GM12878 (cell line): ENCODE data around the gene DLX3. TPM values are rescaled to one million over a fixed set of nuclear protein-coding genes. Genes with fewer than 3 reads are reported as not detected.

Source experiments
- CHD2 ChIP-seq: IDR thresholded peaks from 2 replicates; pipeline ENCODE4 v1.6.1; 2011; ENCODE audit warnings: low read depth, low read length, improper control_type of control experiment, borderline replicate concordance
- FOXM1 ChIP-seq: IDR thresholded peaks from 2 replicates; pipeline ENCODE4 v1.6.1; 2012; ENCODE audit warnings: low read depth, mild to moderate bottlenecking, inconsistent platforms, low read length, moderate library complexity
- HDAC6 ChIP-seq: fragments of 200-600 bp; sonication (generic); IDR thresholded peaks from one replicate; pipeline ENCODE4 v1.8.0; 2017; ENCODE audit warnings: antibody characterized with exemption; ENCODE audit not compliant: unreplicated experiment
- NFYB ChIP-seq: IDR thresholded peaks from 2 replicates; pipeline ENCODE4 v1.6.1; 2011; ENCODE audit warnings: low read depth, mild to moderate bottlenecking, low read length, improper control_type of control experiment, moderate library complexity; ENCODE audit not compliant: insufficient read depth
- POLR2A ChIP-seq: IDR thresholded peaks from 2 replicates; pipeline ENCODE4 v1.6.1; 2011; ENCODE audit warnings: low read depth, mild to moderate bottlenecking, low read length
- PRDM15 ChIP-seq: fragments of 450-650 bp; formaldehyde crosslinking; IDR thresholded peaks from 2 replicates; pipeline ENCODE4 v1.4.0; 2020; ENCODE audit warnings: mild to moderate bottlenecking, moderate library complexity
- ZNF687 ChIP-seq: fragments of 450-650 bp; IDR thresholded peaks from 2 replicates; pipeline ENCODE4 v1.6.1; 2017; ENCODE audit warnings: mild to moderate bottlenecking, moderate library complexity
- polyA plus RNA-seq, 11 experiments: library from polyadenylated mRNA; depleted of rRNA in 4 of 11; unstranded in 6 of 11; stranded (reverse) in 5 of 11; fragments of >200 nt; fragmentation: Nextera tagmentation in 4 of 11; fragmentation: Illumina TruSeq in 1 of 11; extraction: Ambion mirVana in 4 of 11; extraction: Trizol in 1 of 11; gene quantifications; 1 replicate in 1 of 11; 2 replicates in 10 of 11; pipeline versions ENCODE4 v1.2.1 to v1.2.3, GENCODE V29; 2011 to 2016; ENCODE audit warnings: inconsistent platforms in 2 of 11, missing spikeins in 2 of 11, low read depth in 1 of 11
- small RNA-seq: library from RNA; depleted of rRNA; stranded (forward); fragments of <200 nt; gene quantifications from one replicate; pipeline ENCODE3, GENCODE V24; 2014
- total RNA-seq, 4 experiments: library from RNA; depleted of rRNA in 3 of 4; stranded (reverse); fragments of >200 nt in 3 of 4; fragmentation: Illumina TruSeq in 1 of 4; extraction: Trizol in 1 of 4; gene quantifications; 2 replicates each; pipeline versions ENCODE4 v1.2.1 to v1.2.3, GENCODE V29; 2013 to 2021
- TF ChIP-seq, protein P1 (sequence below): IDR thresholded peaks from 2 replicates; pipeline ENCODE4 v1.6.1; 2011; ENCODE audit warnings: mild to moderate bottlenecking, low read depth, low read length, moderate library complexity; ENCODE audit not compliant: insufficient replicate concordance

Gene DLX3
- total and polyA plus RNA-seq, 10 of the 15 experiments (the other 5 are each of a cell fraction or from before 2014, with no cell fraction given): not detected

- TF ChIP-seq, protein P1, sequence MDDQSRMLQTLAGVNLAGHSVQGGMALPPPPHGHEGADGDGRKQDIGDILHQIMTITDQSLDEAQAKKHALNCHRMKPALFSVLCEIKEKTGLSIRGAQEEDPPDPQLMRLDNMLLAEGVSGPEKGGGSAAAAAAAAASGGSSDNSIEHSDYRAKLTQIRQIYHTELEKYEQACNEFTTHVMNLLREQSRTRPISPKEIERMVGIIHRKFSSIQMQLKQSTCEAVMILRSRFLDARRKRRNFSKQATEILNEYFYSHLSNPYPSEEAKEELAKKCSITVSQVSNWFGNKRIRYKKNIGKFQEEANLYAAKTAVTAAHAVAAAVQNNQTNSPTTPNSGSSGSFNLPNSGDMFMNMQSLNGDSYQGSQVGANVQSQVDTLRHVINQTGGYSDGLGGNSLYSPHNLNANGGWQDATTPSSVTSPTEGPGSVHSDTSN: no peak
- no peak for TF ChIP-seq POLR2A
- no peak for TF ChIP-seq PRDM15 (CRISPR knock-in tag)
- TF ChIP-seq ZNF687: no peak
- no peak for TF ChIP-seq NFYB
- TF ChIP-seq HDAC6: no peak
- TF ChIP-seq FOXM1: no peak
- TF ChIP-seq CHD2: no peak
Measured at GRCh38 chr17:49941427-49941826, 53.6 kb downstream of the DLX3 start (continued).

Small RNAs within 50 kb of the gene (small RNA-seq; reads per million reads assigned to genes)
- not detected for gene RNU6-1313P

Other genes with a start within 250 kb of the DLX3 start
Only the 7 nearest of the 10 such genes appear.
- gene TAC4, start 147.2 kb downstream of the DLX3 start, total RNA-seq (2014; rRNA removed): not detected in 2 replicates
- not detected in 2 replicates for gene TAC4, start 147.2 kb downstream of the DLX3 start, total RNA-seq (2014; rRNA removed; fragmentation: Illumina TruSeq; extraction: Trizol)
- not detected in 2 replicates for gene TAC4, start 147.2 kb downstream of the DLX3 start, total RNA-seq (2021)
- not detected in 2 replicates for gene TAC4, start 147.2 kb downstream of the DLX3 start, polyA plus RNA-seq (2011; rRNA removed)
- gene TAC4, start 147.2 kb downstream of the DLX3 start, polyA plus RNA-seq (2014; fragmentation: Illumina TruSeq; extraction: Trizol): not detected in 2 replicates
- not detected for gene TAC4, start 147.2 kb downstream of the DLX3 start, polyA plus RNA-seq (2014; fragmentation: Nextera tagmentation; extraction: Ambion mirVana)
- gene TAC4, start 147.2 kb downstream of the DLX3 start, polyA plus RNA-seq (2014; rRNA removed): not detected in 2 replicates
- not detected for gene TAC4, start 147.2 kb downstream of the DLX3 start, polyA plus RNA-seq (2016; fragmentation: Nextera tagmentation; extraction: Ambion mirVana)
- gene DLX4, start 26.0 kb downstream of the DLX3 start, total RNA-seq (2014; rRNA removed): 0.17 TPM in 1 of 2 replicates, not detected in the other
- gene DLX4, start 26.0 kb downstream of the DLX3 start, total RNA-seq (2014; rRNA removed; fragmentation: Illumina TruSeq; extraction: Trizol): 0.09 TPM in 1 of 2 replicates, not detected in the other
- gene DLX4, start 26.0 kb downstream of the DLX3 start, total RNA-seq (2021): 0.23 and 0.43 TPM in 2 replicates
- gene DLX4, start 26.0 kb downstream of the DLX3 start, polyA plus RNA-seq (2011; rRNA removed): 0.15 and 0.26 TPM in 2 replicates
- gene DLX4, start 26.0 kb downstream of the DLX3 start, polyA plus RNA-seq (2014; fragmentation: Illumina TruSeq; extraction: Trizol): 0.13 and 0.24 TPM in 2 replicates
- gene DLX4, start 26.0 kb downstream of the DLX3 start, polyA plus RNA-seq (2014; fragmentation: Nextera tagmentation; extraction: Ambion mirVana): under 1 TPM; 0.05 to 0.09 TPM
- gene DLX4, start 26.0 kb downstream of the DLX3 start, polyA plus RNA-seq (2014; rRNA removed): 0.29 and 0.43 TPM in 2 replicates
- gene DLX4, start 26.0 kb downstream of the DLX3 start, polyA plus RNA-seq (2016; fragmentation: Nextera tagmentation; extraction: Ambion mirVana): under 1 TPM; 0.13 to 0.16 TPM
- gene ITGA3, start 60.9 kb upstream of the DLX3 start, total RNA-seq (2014; rRNA removed): 10.3 and 13.4 TPM in 2 replicates
- 6.6 and 6.9 TPM in 2 replicates for gene ITGA3, start 60.9 kb upstream of the DLX3 start, total RNA-seq (2014; rRNA removed; fragmentation: Illumina TruSeq; extraction: Trizol)
- gene ITGA3, start 60.9 kb upstream of the DLX3 start, total RNA-seq (2021): 12.5 and 14.3 TPM in 2 replicates
- gene ITGA3, start 60.9 kb upstream of the DLX3 start, polyA plus RNA-seq (2011; rRNA removed): 4.3 and 6.9 TPM in 2 replicates
- 3.8 and 6.6 TPM in 2 replicates for gene ITGA3, start 60.9 kb upstream of the DLX3 start, polyA plus RNA-seq (2014; fragmentation: Illumina TruSeq; extraction: Trizol)
- under 1 TPM; 0.29 to 0.86 TPM for gene ITGA3, start 60.9 kb upstream of the DLX3 start, polyA plus RNA-seq (2014; fragmentation: Nextera tagmentation; extraction: Ambion mirVana)
- 7.1 and 10.5 TPM in 2 replicates for gene ITGA3, start 60.9 kb upstream of the DLX3 start, polyA plus RNA-seq (2014; rRNA removed)
- 1 to 10 TPM; 4.0 to 4.6 TPM for gene ITGA3, start 60.9 kb upstream of the DLX3 start, polyA plus RNA-seq (2016; fragmentation: Nextera tagmentation; extraction: Ambion mirVana)
- gene PDK2, start 100.1 kb upstream of the DLX3 start, total RNA-seq (2014; rRNA removed): 9.7 and 12.3 TPM in 2 replicates
- gene PDK2, start 100.1 kb upstream of the DLX3 start, total RNA-seq (2014; rRNA removed; fragmentation: Illumina TruSeq; extraction: Trizol): 6.5 and 8.6 TPM in 2 replicates
- 14.2 and 16.1 TPM in 2 replicates for gene PDK2, start 100.1 kb upstream of the DLX3 start, total RNA-seq (2021)
- 8.8 and 22.6 TPM in 2 replicates for gene PDK2, start 100.1 kb upstream of the DLX3 start, polyA plus RNA-seq (2011; rRNA removed)
- gene PDK2, start 100.1 kb upstream of the DLX3 start, polyA plus RNA-seq (2014; fragmentation: Illumina TruSeq; extraction: Trizol): 9.8 and 12.3 TPM in 2 replicates
- gene PDK2, start 100.1 kb upstream of the DLX3 start, polyA plus RNA-seq (2014; fragmentation: Nextera tagmentation; extraction: Ambion mirVana): 1 to 10 TPM in 1 of 2 experiments, under 1 TPM in 1; 0.98 to 1.2 TPM
- 9.6 and 16.0 TPM in 2 replicates for gene PDK2, start 100.1 kb upstream of the DLX3 start, polyA plus RNA-seq (2014; rRNA removed)
- gene PDK2, start 100.1 kb upstream of the DLX3 start, polyA plus RNA-seq (2016; fragmentation: Nextera tagmentation; extraction: Ambion mirVana): 10 to 100 TPM; 17.5 to 20.2 TPM
- 0.17 and 0.22 TPM in 2 replicates for gene SAMD14, start 134.9 kb upstream of the DLX3 start, total RNA-seq (2014; rRNA removed)
- 0.22 and 0.74 TPM in 2 replicates for gene SAMD14, start 134.9 kb upstream of the DLX3 start, total RNA-seq (2014; rRNA removed; fragmentation: Illumina TruSeq; extraction: Trizol)
- gene SAMD14, start 134.9 kb upstream of the DLX3 start, total RNA-seq (2021): 1.3 and 1.7 TPM in 2 replicates
- 0.32 and 1.3 TPM in 2 replicates for gene SAMD14, start 134.9 kb upstream of the DLX3 start, polyA plus RNA-seq (2011; rRNA removed)
- 0.19 and 0.25 TPM in 2 replicates for gene SAMD14, start 134.9 kb upstream of the DLX3 start, polyA plus RNA-seq (2014; fragmentation: Illumina TruSeq; extraction: Trizol)
- not detected for gene SAMD14, start 134.9 kb upstream of the DLX3 start, polyA plus RNA-seq (2014; fragmentation: Nextera tagmentation; extraction: Ambion mirVana)
- 0.51 and 1.4 TPM in 2 replicates for gene SAMD14, start 134.9 kb upstream of the DLX3 start, polyA plus RNA-seq (2014; rRNA removed)
- under 1 TPM in 1 of 2 experiments, not detected in 1; 0.06 TPM for gene SAMD14, start 134.9 kb upstream of the DLX3 start, polyA plus RNA-seq (2016; fragmentation: Nextera tagmentation; extraction: Ambion mirVana)
- gene PPP1R9B, start 155.5 kb upstream of the DLX3 start, total RNA-seq (2014; rRNA removed): 59.9 and 62.9 TPM in 2 replicates
- 35.9 and 39.6 TPM in 2 replicates for gene PPP1R9B, start 155.5 kb upstream of the DLX3 start, total RNA-seq (2014; rRNA removed; fragmentation: Illumina TruSeq; extraction: Trizol)
- gene PPP1R9B, start 155.5 kb upstream of the DLX3 start, total RNA-seq (2021): 103 and 107 TPM in 2 replicates
- 30.2 and 44.4 TPM in 2 replicates for gene PPP1R9B, start 155.5 kb upstream of the DLX3 start, polyA plus RNA-seq (2011; rRNA removed)
- 17.9 and 35.4 TPM in 2 replicates for gene PPP1R9B, start 155.5 kb upstream of the DLX3 start, polyA plus RNA-seq (2014; fragmentation: Illumina TruSeq; extraction: Trizol)
- under 1 TPM; 0.20 to 0.45 TPM for gene PPP1R9B, start 155.5 kb upstream of the DLX3 start, polyA plus RNA-seq (2014; fragmentation: Nextera tagmentation; extraction: Ambion mirVana)
- gene PPP1R9B, start 155.5 kb upstream of the DLX3 start, polyA plus RNA-seq (2014; rRNA removed): 52.0 and 58.7 TPM in 2 replicates
- 1 to 10 TPM; 1.8 to 2.3 TPM for gene PPP1R9B, start 155.5 kb upstream of the DLX3 start, polyA plus RNA-seq (2016; fragmentation: Nextera tagmentation; extraction: Ambion mirVana)
- gene SGCA, start 170.8 kb upstream of the DLX3 start, total RNA-seq (2014; rRNA removed): 0.11 and 0.68 TPM in 2 replicates
- gene SGCA, start 170.8 kb upstream of the DLX3 start, total RNA-seq (2014; rRNA removed; fragmentation: Illumina TruSeq; extraction: Trizol): 0.27 TPM in 1 of 2 replicates, not detected in the other
- 0.51 and 0.56 TPM in 2 replicates for gene SGCA, start 170.8 kb upstream of the DLX3 start, total RNA-seq (2021)
- 0.24 and 0.81 TPM in 2 replicates for gene SGCA, start 170.8 kb upstream of the DLX3 start, polyA plus RNA-seq (2011; rRNA removed)
- gene SGCA, start 170.8 kb upstream of the DLX3 start, polyA plus RNA-seq (2014; fragmentation: Illumina TruSeq; extraction: Trizol): 0.24 TPM in 1 of 2 replicates, not detected in the other
- under 1 TPM in 1 of 2 experiments, not detected in 1; 0.13 TPM for gene SGCA, start 170.8 kb upstream of the DLX3 start, polyA plus RNA-seq (2014; fragmentation: Nextera tagmentation; extraction: Ambion mirVana)
- gene SGCA, start 170.8 kb upstream of the DLX3 start, polyA plus RNA-seq (2014; rRNA removed): 0.25 and 2.2 TPM in 2 replicates
- gene SGCA, start 170.8 kb upstream of the DLX3 start, polyA plus RNA-seq (2016; fragmentation: Nextera tagmentation; extraction: Ambion mirVana): under 1 TPM in 1 of 2 experiments, not detected in 1; 0.50 TPM